GM21390 (cell line): Measurements from ENCODE around the gene ARFGAP1.

ENCODE experiments used
- ATAC-seq: cut with Tn5 transposase; IDR thresholded peaks from one replicate; pipeline ENCODE4 v1.9.1; 2021; ENCODE audit not compliant: unreplicated experiment

ARFGAP1 gene

GRCh38 chr20:63259734-63260460 is 12.7 kb upstream of the ARFGAP1 start:
- ATAC-seq, result no peak

GRCh38 chr20:63260521-63260920 is 12.1 kb upstream of the ARFGAP1 start:
- ATAC-seq, result no peak

GRCh38 chr20:63261060-63261794 is 11.4 kb upstream of the ARFGAP1 start:
- no peak for ATAC-seq

GRCh38 chr20:63261795-63262528 is 10.7 kb upstream of the ARFGAP1 start:
- no peak for ATAC-seq

- ATAC-seq, result no peak
These were observed 9.8 kb upstream of the ARFGAP1 start for GRCh38 chr20:63262836-63263235.

GRCh38 chr20:63264000-63264399 is 8.6 kb upstream of the ARFGAP1 start:
- ATAC-seq, result no peak

- ATAC-seq, result no peak
These were observed 8.1 kb upstream of the ARFGAP1 start for GRCh38 chr20:63264519-63264918.

- no peak for ATAC-seq
These were observed 6.6 kb upstream of the ARFGAP1 start for GRCh38 chr20:63265891-63266515.

GRCh38 chr20:63267691-63268090 is 4.9 kb upstream of the ARFGAP1 start:
- no peak for ATAC-seq

GRCh38 chr20:63268256-63268655 is 4.4 kb upstream of the ARFGAP1 start:
- ATAC-seq, result no peak

- ATAC-seq, result no peak
These were observed 3.8 kb upstream of the ARFGAP1 start for GRCh38 chr20:63268671-63269439.

GRCh38 chr20:63269724-63270123 is 2.9 kb upstream of the ARFGAP1 start:
- no peak for ATAC-seq

GRCh38 chr20:63270606-63271325 is 1.8 kb upstream of the ARFGAP1 start:
- no peak for ATAC-seq

- ATAC-seq, result no peak
These were observed 506 bp downstream of the ARFGAP1 start for GRCh38 chr20:63273059-63273579.

GRCh38 chr20:63273635-63274380 is 1.2 kb downstream of the ARFGAP1 start:
- no peak for ATAC-seq

GRCh38 chr20:63274381-63275228 is 2.0 kb downstream of the ARFGAP1 start:
- ATAC-seq, result no peak

- ATAC-seq, result no peak
These were observed 3.2 kb downstream of the ARFGAP1 start for GRCh38 chr20:63275825-63276224.

GRCh38 chr20:63276956-63277355 is 4.3 kb downstream of the ARFGAP1 start:
- ATAC-seq, result no peak
